Cardiac muscle cell (in vitro differentiated cells and primary cell): ENCODE data around the gene CTXN3. TPM values are rescaled to one million over a fixed set of nuclear protein-coding genes. Genes with fewer than 3 reads are reported as not detected.

Source experiments
- DNase-seq, 2 donors: peaks; one replicate each; pipeline versions ENCODE4 v3.0.0 to v3.0.0-alpha.2; 2010 to 2017; ENCODE audit warnings: low read depth in 1 of 2, low spot score in 1 of 2
- H3K27ac ChIP-seq: fragments of 200-600 bp; sonication (generic); 2 replicates; pipeline ENCODE4 v1.5.1; 2016
- H3K27me3 ChIP-seq: fragments of 200-600 bp; sonication (generic); 2 replicates; pipeline ENCODE4 v1.6.0; 2016; ENCODE audit warnings: control low read depth
- H3K36me3 ChIP-seq: fragments of 200-600 bp; sonication (generic); 2 replicates; pipeline ENCODE4 v1.5.1; 2016; ENCODE audit warnings: control low read depth
- H3K4me1 ChIP-seq: fragments of 200-600 bp; sonication (generic); 2 replicates; pipeline ENCODE4 v1.8.1; 2017; ENCODE audit warnings: low read depth, mild to moderate bottlenecking, mixed run types
- H3K4me3 ChIP-seq: fragments of 200-600 bp; sonication (generic); 2 replicates; pipeline ENCODE4 v1.5.1; 2016; ENCODE audit warnings: mild to moderate bottlenecking
- H3K9me3 ChIP-seq: fragments of 200-600 bp; sonication (generic); 2 replicates; pipeline ENCODE4 v1.5.1; 2017; ENCODE audit warnings: low read depth, mild to moderate bottlenecking, control low read depth
- polyA plus RNA-seq: library from polyadenylated mRNA; unstranded; fragments of >200 nt; fragmentation: Nextera tagmentation; extraction: Ambion mirVana; gene quantifications from 2 replicates; pipeline ENCODE4 v1.2.1, GENCODE V29; 2016
- total RNA-seq: library from RNA; depleted of rRNA; stranded (reverse); fragments of >200 nt; gene quantifications from 2 replicates; pipeline ENCODE4 v1.2.3, GENCODE V29; 2016
- TF ChIP-seq, protein P1 (sequence below): IDR thresholded peaks from 2 replicates; pipeline ENCODE4 v1.5.1; 2012; ENCODE audit warnings: low read depth, mild to moderate bottlenecking, low read length

The CTXN3 gene
- total RNA-seq (not detected in 2 replicates), polyA plus RNA-seq (not detected in 2 replicates)

DNA sequence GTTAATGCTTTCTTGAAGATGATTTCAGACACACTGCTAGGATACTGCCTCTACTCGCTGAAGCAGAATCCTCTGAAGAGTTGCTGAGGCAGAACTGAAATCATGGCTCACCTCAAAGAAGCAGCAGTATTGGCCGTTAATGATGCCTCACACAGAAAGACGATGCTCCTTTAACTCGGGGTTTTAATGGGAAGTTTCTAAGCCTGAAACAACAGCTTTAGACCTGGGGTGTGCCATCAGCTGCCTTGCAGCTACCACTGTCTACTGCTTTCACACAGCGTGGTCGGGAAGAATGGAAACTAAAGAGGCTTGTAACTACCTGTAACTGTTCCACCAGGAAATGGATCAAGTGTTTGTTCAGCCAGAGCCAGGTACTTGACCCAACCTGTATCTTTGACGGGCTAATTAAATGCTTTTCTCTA is at the start of gene CTXN3:
CTXN3 (plus strand) TSS at position 65 of the 422 bp plus-strand sequence. CDS start 8,440 bp downstream, outside the sequence.
- Histone ChIP-seq H3K27me3 (no peaks in the 10 kb centered on the region), H3K36me3 (no peaks in the 10 kb centered on the region), H3K4me3 (no peak within 1 kb of the TSS), H3K4me1 (peaks cover 25% of the 10 kb centered on the region), H3K27ac (peak within 1 kb of the TSS; percentile 18), H3K9me3 (no peaks in the 10 kb centered on the region)
- no peak for DNase-seq
- TF ChIP-seq, protein P1, sequence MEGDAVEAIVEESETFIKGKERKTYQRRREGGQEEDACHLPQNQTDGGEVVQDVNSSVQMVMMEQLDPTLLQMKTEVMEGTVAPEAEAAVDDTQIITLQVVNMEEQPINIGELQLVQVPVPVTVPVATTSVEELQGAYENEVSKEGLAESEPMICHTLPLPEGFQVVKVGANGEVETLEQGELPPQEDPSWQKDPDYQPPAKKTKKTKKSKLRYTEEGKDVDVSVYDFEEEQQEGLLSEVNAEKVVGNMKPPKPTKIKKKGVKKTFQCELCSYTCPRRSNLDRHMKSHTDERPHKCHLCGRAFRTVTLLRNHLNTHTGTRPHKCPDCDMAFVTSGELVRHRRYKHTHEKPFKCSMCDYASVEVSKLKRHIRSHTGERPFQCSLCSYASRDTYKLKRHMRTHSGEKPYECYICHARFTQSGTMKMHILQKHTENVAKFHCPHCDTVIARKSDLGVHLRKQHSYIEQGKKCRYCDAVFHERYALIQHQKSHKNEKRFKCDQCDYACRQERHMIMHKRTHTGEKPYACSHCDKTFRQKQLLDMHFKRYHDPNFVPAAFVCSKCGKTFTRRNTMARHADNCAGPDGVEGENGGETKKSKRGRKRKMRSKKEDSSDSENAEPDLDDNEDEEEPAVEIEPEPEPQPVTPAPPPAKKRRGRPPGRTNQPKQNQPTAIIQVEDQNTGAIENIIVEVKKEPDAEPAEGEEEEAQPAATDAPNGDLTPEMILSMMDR = no peak

DNA sequence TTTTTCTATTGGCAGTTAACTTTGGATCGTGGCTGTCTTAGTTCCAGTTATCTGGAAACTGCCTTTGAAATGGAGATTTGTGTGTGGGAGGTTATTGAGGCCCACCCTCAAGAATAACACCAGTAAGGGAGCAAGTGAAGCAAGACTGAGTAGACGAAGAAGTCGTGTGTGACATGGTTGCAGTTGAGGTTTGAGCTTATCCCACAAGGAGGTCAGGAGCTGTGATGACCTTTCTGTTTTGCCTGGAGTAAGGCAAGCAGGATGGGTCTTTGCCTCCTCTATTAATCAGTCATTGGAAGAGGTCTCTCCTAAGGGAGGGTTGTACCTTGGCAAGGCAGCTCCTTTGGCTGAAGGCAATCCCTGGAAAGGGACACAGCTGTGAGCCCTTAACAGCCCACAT is 49.6 kb upstream of the CTXN3 start:
- no peaks in the 10 kb centered on the region for H3K27me3 ChIP-seq
- no peaks in the 10 kb centered on the region for H3K9me3 ChIP-seq
- no peak for DNase-seq
- no peak overlapping the region for H3K4me3 ChIP-seq
- peaks cover 17% of the 10 kb centered on the region for H3K4me1 ChIP-seq
- TF ChIP-seq, protein P1 = no peak
- no peak overlapping the region for H3K27ac ChIP-seq
- no peaks in the 10 kb centered on the region for H3K36me3 ChIP-seq

DNA sequence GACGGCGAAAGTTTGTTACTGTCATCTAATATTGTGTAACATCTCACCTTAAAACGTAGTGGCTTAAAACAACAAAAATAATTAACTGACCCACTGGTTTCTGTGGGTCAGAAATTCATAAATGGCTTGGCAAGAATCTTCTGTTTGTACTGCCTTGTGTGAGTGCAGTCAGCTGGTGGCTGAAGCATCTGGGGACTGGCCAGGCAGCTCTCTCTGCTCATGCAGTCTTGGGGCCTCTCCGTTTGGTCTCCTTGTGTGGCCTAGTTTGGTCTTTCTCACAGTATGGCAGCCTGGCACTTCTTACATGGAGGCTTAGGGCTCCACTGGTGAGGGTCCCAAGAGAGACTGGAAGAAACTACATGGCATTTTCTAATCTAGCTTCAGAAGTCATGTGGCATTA is 49.0 kb upstream of the CTXN3 start:
- Histone ChIP-seq H3K36me3 (no peaks in the 10 kb centered on the region), H3K4me3 (no peak overlapping the region), H3K9me3 (no peaks in the 10 kb centered on the region), H3K4me1 (peaks cover 17% of the 10 kb centered on the region), H3K27me3 (no peaks in the 10 kb centered on the region), H3K27ac (no peak overlapping the region)
- TF ChIP-seq, protein P1 = no peak
- DNase-seq = no peak

DNA sequence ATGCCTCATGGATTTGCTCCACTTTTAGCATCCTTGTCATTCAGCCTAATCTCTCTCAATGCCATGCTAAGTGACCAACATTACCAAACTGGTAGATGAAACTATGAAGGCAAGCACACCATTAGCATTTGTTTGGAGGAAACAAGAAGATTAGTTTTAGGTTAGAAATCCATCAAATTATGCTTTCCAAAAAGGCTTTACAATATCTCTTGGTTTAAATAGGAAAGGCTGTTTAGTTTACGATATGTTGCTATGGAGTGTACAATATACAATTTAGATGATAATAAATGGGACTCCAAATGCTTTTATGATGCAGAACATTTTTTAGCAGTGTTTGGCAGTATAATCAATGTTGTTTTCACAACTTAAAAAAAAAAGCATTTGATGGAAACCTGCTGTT is 47.8 kb upstream of the CTXN3 start:
- DNase-seq = no peak
- H3K4me1 ChIP-seq = peaks cover 17% of the 10 kb centered on the region
- no peak overlapping the region for H3K4me3 ChIP-seq

DNA sequence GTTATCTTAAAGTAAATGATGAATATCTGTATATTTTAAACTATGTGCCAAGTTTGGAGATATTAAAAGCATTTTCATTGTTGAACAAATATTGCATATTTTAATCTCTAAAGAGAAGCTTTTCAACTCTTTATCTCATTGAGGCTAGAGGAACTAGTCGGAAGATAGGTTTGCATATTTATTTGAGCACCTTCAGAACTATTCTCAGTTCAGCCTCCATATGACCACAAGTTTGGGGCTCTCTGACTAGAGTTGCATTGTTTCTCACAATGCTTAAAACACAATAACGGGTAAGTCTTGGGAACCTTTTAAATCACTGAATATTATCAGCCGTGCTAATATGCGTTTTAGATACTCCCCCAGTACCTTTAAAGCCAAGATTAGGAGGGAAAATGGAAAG is 47.3 kb upstream of the CTXN3 start:
- Histone ChIP-seq H3K4me3 (no peak overlapping the region), H3K4me1 (peaks cover 17% of the 10 kb centered on the region), H3K9me3 (no peaks in the 10 kb centered on the region), H3K27ac (no peak overlapping the region), H3K36me3 (no peaks in the 10 kb centered on the region), H3K27me3 (no peaks in the 10 kb centered on the region)
- TF ChIP-seq, protein P1 = no peak
- no peak for DNase-seq

More for the DNA sequence above, 47.8 kb upstream of the CTXN3 start:
- Histone ChIP-seq H3K27me3 (no peaks in the 10 kb centered on the region), H3K9me3 (no peaks in the 10 kb centered on the region), H3K27ac (no peak overlapping the region), H3K36me3 (no peaks in the 10 kb centered on the region)
- TF ChIP-seq, protein P1 = no peak

DNA sequence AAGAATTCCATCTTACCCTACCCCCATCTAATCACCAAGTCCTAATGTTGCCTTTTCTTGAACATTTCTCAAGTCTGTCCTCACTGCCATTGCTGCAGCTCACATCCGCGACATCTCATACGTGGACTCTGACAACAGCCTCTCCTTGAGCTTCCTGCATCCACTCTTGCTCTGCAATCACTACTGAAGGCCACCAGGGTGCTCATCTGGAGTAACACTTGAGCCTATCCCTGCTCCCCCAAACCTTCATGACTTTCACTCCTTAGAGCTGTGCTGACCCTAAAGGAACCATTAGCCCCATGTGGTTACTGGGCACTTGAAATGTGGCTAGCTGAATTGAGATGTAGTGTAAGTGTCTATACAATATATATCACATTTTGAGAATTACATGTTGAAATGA is 46.4 kb upstream of the CTXN3 start:
- Histone ChIP-seq H3K4me1 (peaks cover 14% of the 10 kb centered on the region), H3K36me3 (no peaks in the 10 kb centered on the region), H3K27ac (no peak overlapping the region), H3K4me3 (no peak overlapping the region), H3K9me3 (no peaks in the 10 kb centered on the region), H3K27me3 (no peaks in the 10 kb centered on the region)
- DNase-seq = no peak
- TF ChIP-seq, protein P1 = no peak
